NCI-H510A (cell line): ENCODE results near the gene ATP11C.
"Not testable (repeated sequence)": the region's sequence is repeated elsewhere in the genome, so short reads cannot be mapped to it uniquely, and the experiment has no call there.

Experiments used
- DNase-seq: peaks from one replicate; lab custom pipeline; 2025; lab: John Stamatoyannopoulos, UW

The ATP11C gene

DNA sequence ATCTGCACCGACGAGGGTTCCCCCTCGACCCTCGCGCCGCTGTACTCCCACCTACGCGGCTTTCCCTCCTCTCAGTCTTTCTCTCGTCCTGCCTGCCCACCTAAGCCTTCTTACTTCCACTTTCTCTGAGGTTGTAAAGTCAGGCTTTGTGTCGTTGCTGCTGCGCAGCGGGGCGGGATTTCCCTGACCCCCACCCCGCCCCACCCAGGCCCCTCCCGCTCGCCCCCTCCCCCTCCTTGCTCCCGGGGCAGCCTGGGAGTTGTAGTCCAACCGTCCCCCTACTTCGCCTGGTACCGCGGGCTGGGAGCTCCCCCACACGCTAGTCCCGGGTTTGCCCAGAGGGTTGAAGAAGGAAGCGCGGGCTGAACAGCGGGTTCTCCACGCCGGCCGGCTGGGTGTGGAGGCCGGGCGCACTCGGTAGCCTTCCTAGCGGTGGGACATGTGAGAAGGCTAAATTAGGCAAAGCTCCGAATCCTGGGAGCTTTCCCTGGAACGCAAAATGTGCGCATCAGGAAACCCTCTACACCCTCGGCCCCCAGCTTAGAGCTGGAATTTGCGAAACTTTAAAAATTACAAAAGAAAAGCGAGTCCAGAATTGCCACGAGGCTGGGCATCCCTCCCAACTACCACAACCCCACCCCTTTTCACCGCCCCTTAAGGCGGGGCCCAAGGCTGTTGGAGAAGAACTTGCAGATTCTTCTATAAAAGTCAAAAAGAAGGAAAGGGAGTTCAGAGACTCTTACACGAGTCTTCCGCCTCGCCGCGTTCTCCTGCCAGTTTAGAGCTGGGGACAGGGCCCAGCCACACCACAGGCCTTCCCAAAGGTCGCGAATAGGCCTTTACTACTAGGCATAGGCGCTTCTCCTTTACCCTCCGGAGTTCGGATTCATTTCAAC is at the start of gene ATP11C:
TSS of gene ATP11C (minus strand) at position 153 of the 896 bp plus-strand sequence. CDS start 1,011 bp downstream, outside the sequence.
- DNase-seq, result peak; percentile 64

DNA sequence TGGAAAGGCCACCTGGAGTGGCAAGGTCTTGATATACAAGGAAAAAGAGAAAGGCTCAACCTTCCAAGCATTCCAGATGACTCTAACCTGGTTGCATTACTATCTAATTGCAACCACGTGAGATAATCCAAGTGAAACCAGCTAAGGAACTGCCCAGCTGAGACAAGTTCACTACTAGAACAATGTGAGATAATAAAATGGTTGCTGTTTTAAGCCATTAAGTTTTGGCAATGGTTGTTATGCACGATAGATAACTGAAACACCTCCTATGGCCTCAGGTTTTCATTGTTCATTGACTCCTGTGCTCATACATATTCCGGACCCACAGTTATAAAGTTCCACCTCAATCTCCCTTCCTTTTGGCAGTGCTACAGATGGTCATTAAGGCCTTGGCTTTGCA is 41.6 kb upstream of the ATP11C start:
- no peak for DNase-seq

DNA sequence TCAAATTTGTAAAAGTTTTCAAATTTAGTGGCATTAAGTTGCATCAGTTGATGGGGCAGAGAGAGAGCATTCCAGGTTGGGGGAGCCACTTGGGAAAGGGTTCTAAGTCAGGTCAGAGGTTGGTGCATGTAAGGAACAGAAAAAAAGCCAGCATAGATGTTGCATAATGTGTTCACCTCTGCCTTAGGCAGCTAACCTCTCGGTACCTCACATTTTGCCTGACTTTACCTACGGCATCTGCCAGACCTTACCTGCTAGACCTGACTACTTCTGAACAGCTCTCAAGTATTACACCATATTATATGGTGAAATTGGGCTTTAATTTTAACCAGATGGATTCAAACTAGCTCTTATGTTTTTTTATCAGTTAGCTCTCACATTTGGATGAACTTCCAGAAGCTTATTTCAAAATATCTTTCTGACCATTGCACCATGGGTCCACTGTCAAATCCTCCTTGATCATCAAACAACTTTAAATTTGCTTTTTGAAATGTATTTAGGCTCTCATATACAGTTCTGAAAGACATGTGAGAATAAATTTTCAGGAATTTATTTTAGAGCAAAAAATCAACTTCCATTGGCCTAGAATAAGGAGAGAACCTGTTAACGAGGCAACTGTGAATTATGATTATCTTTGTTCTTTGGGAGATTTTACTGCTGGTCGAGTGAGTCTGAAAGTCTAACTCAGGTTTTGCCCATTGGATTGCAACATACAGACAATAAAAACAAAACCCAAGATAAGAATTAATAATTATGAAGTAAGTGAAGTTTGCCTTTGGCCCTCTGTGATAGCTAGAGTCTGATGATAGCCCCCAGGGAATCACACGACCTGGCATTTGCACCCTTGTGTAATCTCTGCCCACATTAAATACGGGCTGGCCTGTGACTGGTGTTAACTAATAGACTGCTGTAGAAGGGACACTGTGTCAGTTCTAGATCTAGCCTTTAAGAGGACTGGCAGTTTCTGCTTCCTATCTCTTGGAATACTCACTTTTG is 40.1 kb upstream of the ATP11C start:
- no peak for DNase-seq

DNA sequence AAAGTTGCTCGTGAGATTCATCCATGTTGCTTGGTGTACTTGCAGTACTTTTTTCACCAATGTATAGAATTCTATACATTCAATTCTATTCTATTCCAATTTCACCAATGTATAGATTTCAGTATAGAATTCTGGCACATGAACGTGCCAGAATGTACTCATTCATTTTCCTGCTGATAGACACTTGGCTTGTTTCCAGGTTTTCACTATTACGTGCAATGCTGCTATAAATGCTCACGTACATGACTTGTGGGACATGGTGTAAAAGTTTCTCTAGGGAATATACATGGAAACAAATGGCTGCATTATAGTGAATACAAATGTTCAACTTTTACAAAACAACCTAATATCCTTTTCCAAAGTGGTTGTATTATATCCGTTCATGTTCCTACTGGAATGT is 39.3 kb upstream of the ATP11C start:
- DNase-seq, result no peak

DNA sequence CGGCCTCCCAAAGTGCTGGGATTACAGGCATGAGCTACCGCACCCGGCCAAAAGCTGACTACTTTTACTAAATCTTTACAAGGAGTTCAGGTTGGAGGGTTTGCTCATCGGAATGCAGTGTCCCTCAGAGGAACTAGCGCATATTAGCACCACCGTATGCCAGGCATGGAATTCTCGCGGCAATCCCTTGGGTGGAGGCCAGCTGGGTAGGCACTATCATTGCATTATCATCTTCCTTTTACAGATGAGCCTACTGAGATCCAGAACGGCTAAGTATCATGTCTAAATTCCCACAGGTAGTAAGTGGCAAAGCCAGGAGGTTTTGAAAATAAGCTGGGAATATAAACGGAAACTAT is 38.5 kb upstream of the ATP11C start:
- DNase-seq, result no peak

DNA sequence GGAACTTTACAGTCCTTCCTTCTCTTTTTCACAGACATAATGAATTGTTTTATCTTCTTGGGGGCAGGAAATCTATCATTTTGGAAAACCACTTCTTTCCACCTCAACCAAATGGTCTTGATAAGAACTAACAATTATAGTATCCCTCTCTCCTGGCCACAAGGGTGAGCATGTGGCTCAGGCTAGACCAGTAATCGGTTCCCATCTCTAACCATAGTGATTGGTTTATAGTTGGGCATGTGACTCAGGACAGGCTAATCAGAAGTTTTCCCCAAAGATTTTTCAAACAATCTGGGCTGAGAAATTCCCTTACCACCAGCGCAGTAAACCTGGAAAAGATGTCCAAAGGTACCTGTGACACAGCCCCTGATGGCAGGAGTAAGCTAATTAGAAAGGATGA is 36.4 kb upstream of the ATP11C start:
- DNase-seq, result no peak

DNA sequence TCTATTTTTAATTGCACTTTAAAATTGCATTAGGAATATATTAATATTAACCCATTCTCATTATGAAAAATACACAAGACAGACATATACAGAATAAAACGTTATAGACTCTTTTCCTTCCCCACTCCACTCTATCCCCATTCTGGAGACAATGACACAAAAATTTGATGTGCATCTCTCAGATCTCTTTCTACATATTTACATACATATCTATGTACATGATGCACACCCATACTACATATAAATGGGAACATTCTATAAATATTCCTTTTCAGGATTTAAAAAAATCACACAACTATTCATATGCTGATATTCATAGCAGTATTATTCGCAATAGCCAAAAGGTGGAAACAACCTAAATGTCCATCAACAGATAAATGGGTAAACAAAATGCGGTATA is 34.9 kb upstream of the ATP11C start:
- DNase-seq, result no peak

DNA sequence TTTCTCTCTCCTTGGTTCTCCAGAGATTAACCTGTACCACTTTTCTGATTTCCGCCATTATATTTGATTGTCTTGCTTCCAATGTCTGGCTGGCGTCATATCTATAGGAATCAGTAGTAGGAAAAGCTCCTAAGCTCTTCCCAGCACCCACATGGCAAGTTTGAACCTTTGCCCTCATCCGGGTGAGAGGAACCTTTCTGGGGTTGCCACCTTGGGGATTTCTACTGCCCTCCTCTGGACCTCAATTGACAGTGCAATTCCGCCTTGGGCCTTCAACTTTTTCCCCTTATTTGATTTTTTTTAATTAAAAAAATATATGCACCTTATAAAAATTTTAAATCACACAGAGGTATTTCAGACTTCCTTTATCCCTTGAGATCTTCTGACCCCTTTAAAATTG is 34.4 kb upstream of the ATP11C start:
- DNase-seq, result no peak

DNA sequence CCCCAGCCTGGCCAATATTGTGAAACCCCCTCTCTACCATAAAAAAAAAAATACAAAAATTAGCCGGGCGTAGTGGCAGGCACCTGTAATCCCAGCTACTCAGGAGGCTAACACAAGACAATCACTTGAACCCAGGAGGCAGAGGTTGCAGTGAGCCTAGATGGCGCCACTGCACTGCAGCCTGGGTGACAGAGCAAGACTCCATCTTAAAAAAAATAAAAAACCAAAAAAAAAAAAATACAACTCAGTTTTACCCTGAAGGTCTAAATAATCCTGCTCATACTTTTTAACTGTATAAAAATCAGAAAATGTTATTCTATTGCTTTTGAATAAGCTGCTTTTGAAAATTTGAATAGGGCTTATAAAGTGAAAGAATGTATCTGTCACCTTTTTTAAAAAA is 33.3 kb upstream of the ATP11C start:
- DNase-seq, result not testable (repeated sequence)

DNA sequence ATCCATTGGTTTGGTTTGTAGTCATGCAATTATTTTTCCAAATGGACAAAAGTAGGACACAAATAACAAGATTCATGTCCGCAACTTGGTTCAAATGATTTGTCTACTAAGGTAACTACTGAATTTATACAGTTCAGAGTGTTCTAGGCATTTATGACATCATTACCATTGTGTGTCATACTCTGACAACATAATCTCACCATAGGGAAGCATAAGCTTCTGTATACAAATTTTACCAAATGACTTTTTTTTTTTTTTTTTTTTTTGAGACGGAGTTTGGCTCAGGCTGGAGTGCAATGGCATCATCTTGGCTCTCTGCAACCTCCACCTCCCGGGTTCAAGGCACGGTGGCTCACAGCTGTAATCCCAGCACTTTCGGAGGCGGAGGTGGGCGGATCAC is 32.6 kb upstream of the ATP11C start, which contains the start of gene CXorf66:
TSS of gene CXorf66 (minus strand) at position 101 of the 400 bp plus-strand sequence. CDS start at position 76, 25 bp downstream.
- no peak for DNase-seq

DNA sequence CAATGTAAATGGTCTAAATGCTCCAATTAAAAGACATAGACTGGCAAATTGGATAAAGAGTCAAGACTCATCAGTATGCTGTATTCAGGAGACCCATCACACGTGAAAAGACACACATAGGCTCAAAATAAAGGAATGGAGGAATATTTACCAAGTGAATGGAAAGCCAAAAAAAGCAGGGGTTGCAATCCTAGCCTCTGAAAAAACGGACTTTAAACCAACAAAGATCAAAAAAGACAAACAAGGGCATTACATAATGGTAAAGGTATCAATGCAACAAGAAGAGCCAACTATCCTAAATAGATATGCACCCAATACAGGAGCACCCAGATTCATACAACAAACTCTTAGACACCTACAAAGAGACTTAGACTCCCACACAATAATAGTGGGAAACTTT is 28.2 kb upstream of the ATP11C start:
- not testable (repeated sequence) for DNase-seq

DNA sequence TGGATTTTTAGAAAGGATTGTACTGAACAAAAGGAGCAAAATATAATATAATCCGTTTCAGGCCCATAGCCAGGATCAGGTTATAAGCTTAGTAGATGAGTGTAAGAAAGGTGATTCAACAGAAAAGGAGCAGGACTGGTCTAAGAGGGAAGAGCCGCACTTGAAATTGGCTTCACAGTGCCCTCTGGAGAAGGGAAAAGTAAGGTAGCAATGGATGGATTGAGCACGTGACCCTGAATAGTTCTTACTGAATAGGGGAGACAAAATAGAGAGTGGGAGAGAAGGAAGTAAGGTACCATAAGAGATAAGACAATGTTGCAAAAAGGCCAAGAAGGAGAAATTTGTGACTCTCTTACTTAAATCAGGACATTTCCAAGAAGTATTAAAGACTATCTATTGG is 16.9 kb upstream of the ATP11C start:
- no peak for DNase-seq

DNA sequence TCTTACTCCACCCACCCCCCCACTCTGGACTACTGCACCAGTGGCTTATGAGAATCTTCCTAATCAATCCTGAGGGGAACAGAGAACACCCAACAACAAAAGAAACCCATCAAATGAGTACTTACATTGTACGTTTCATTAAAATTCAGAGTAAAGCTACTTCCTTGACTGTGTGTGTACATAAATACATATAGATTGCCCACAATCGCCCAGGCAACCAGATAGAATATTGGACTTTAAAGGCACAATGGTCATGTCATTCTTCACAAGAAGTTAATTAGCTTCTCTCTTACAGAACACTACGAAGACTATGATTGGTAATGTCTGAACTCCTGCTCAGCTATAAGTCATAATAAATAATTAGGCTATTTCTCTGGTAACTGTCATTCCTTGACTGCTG is 12.2 kb upstream of the ATP11C start:
- DNase-seq, result no peak

DNA sequence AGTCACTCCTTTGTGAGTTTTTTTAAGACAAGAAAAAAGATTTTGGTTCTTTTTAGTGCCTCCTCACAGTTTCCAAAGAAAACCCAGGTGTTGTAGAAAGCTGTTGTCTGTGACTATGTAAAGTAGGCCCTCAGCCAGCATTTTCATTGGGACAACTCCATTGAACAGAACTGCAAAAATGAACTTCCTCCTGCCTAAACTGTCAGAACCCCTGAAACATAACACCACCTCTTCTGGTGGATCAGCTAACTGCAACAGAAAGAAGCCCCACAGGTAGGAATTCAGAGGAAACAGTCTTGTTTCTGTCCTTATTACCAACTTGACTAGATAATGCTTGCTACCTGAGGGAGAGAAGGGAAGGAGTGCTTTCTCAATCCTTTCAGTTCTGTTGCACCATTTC is 3.4 kb upstream of the ATP11C start:
- no peak for DNase-seq

DNA sequence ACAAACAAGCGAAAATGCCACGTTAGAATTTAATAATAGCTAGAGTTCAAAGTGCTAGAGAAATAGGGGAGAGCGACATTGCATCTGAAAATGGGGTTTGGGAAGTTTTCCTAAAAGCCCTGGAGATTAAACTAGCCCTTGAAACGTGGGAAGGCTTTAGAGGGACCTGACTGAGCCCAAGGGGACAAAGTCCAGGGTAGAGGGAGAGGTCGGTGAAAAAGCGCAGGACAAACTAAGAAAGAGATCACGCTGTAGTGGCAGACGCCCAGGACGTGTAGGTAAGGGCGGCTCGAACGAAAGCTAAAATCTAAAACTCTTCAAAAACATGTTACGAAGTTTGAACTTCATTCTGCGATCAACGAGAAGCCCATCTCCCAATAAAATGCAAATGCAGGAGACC is 1.1 kb upstream of the ATP11C start:
- no peak for DNase-seq

DNA sequence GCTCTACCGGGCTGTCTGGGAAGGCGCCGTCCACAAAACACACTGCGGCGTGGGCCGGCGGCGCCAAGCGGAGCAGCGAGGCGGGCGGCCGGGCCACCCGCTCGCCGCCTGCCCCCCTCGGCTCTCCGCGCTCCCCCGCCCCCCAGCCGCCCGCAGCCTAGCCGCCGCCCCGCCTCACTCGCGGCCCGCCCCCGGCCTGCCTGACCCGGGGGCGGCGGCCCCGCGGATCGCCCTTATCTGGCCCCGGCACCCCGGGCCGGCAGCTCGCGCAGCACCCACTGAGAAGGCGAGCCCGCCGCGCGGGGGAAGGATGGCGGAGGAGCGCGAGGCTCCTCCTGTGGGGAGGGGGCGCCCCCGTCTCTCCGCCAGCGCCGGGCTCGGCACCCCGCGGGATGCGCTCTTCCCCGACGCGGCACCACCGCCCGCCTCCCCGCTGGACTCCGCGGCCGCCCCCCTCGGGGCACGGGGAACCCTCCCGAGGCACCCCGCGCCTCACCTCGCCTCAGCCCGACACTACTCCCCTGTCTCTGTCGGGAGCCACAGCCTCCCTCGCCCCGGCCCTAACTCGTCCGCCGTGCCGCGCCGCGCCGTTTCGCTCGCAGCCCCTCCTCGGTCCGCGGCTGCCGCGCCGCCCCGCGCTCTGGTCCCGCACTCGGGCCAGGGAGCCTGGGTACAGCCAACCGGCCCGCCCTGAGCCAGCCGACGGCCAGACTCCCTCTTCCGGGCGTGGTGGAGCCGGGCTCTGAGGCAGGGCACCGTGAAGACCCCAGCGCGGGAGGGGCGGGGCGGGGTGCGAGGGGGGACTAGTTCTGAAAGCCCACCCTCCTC is 566 bp downstream of the ATP11C start:
- DNase-seq, result peak; percentile 20

DNA sequence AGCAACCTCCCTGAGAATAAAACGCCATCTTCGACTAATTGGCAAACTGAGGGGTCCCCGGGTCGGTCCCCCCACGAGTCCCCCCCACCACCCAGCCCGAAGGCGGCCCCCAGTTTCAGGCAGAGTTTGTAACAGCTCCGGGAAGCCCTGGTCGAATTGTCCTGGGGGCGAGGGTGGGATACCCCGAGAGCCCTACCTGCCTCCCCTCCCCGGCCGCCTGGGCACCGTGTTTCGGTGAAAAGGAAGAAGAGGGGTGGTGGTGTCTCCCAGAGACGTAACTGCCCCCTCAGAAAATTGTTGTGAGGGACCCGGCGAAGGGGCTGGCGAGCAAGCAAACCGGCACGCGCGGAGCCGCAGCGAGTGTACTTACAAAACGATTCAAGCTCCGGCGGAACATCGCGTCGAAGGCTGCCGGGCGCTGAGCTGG is 1.2 kb downstream of the ATP11C start:
- DNase-seq, result no peak

DNA sequence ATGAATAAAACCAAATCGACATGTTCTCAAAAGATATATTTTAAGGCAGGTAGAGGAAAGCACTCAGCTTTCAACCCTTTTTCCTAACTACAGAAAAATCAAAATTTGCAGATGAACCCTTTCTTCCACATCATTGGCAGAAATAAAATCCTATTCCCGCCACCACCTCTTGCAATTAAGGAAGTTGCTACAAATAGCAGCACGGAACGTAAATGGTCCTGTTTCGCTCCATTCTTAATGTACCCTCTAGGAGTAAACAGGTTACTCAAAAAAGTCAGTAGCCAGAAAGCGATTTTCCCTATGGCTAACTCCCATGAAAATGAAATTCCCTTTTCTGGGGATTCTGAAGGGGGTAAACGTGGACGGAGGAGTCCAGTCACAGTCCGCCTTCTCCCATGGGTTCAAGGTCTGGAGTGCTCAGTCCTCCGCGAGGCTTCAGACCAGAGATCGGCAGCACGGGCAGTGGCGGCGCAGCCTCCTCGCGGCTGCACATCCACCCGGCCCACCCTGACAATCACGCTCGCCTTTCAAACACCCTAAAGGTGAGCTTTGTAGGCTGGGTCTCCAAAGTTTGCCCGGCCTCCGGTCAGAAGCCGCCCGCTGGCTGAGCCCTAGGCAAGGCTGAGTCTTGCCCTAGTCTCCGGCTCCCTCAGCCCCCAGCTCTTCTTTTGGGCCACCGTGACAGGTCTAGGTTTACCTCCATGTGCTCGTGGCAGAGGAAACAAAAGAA is 1.8 kb downstream of the ATP11C start:
- no peak for DNase-seq

DNA sequence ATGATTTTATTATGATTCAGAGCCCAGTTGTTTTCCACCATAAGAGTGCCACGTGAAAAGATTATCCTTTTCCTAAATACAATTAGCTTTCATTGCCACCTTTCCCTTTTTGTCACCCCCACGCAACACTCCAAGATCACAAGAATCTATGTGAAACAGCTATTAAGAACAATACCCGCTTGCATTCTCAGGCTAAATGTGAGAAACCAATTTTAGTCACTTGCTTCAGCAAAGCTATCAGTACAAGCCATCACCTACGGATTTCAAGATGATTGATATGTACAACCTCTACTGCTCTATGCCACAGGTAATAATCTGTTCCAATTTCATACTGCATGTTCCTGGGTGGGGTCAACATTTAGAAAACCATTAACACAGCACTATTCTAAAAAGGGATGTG is 2.5 kb downstream of the ATP11C start:
- no peak for DNase-seq

DNA sequence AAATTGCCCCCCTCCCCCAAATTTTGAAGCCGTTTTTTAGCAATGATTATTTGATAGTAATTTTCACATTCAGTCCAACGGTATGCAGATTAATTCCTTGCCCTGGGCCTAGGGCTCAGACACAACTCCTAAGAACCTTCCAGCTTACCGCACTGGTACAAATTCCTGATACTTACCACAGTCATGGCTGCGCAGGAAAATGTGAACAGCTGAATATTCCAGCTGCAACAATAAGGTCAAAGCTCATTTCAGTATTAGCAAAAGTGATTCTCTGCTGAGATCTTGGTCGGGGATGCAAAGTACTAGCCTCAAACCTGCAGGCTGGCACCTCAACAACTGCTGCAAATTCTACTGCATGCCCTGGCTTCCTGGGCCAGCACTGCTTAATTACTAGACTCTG is 3.0 kb downstream of the ATP11C start:
- DNase-seq, result no peak

DNA sequence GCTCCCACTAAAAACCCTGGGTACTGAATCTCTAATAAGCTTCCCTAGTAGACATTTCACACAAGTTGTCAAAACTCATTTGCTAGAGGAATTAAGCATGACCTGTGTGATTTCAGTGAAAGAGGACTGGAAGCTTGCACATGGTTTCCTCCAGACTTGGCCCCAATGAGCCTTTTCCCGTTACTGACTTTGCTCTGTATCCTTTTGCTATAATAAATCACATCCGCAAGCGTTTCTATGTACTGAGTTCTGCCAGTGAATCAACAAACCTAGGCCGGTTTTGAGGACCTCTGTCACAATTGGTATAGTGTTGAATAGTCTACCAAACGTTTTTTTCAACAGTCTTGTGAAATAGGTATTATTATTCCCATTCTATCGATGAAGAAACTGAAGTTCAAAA is 8.2 kb downstream of the ATP11C start:
- DNase-seq, result no peak
